ENCODE measurements around the gene ZNF26.
A peak's percentile ranks its signal among the peaks of the same experiment; 100 is the strongest.
"Not testable (repeated sequence)": the region's sequence is repeated elsewhere in the genome, so short reads cannot be mapped to it uniquely, and the experiment has no call there.

ZNF26 gene

GRCh38 chr12:132986001-132986884 lies at the start of gene ZNF26:
ZNF26 (plus strand) TSS chr12:132986367; CDS start chr12:132986841, 474 bp downstream.
- Histone ChIP-seq H3K27me3 (ENCODE audit: control insufficient read depth, insufficient read depth, low read length) (no peaks in the 10 kb centered on the region), H3K27ac (peak within 1 kb of the TSS; percentile 89), H2AFZ (peak within 1 kb of the TSS; percentile 100), H3K36me3 (ENCODE audit: control insufficient read depth, insufficient read depth, low read length) (no peaks in the 10 kb centered on the region), H3K4me2 (ENCODE audit: low read length) (peak within 1 kb of the TSS; percentile 79), H3K9ac (peak within 1 kb of the TSS; percentile 64), H3K4me3 (ENCODE audit: low read depth, low read length) (peak within 1 kb of the TSS; percentile 75), H3K4me1 (peaks cover 8% of the 10 kb centered on the region), H3K79me2 (peaks cover 10% of the 10 kb centered on the region), H3K9me3 (ENCODE audit: control insufficient read depth, low read length) (no peaks in the 10 kb centered on the region)
- TF ChIP-seq CTCF (IDR thresholded peaks at IDR 0.05), result no peak

- not testable (repeated sequence) for H3K27me3 ChIP-seq (ENCODE audit: control insufficient read depth, insufficient read depth, low read length); H3K4me3 ChIP-seq (ENCODE audit: low read depth, low read length); H2AFZ ChIP-seq; H3K4me2 ChIP-seq (ENCODE audit: low read length); H3K79me2 ChIP-seq; H3K9ac ChIP-seq; H3K27ac ChIP-seq; H3K4me1 ChIP-seq; H3K9me3 ChIP-seq (ENCODE audit: control insufficient read depth, low read length)
- peaks cover 13% of the 10 kb centered on the region for H3K36me3 ChIP-seq (ENCODE audit: control insufficient read depth, insufficient read depth, low read length)
Observed at GRCh38 chr12:132936921-132937320, 49.2 kb upstream of the ZNF26 start.

- no peaks in the 10 kb centered on the region for H3K79me2 ChIP-seq
- no peaks in the 10 kb centered on the region for H3K27me3 ChIP-seq (ENCODE audit: control insufficient read depth, insufficient read depth, low read length)
- no peak overlapping the region for H3K4me3 ChIP-seq (ENCODE audit: low read depth, low read length)
- H3K9ac ChIP-seq, result no peak overlapping the region
- TF ChIP-seq CTCF (IDR thresholded peaks at IDR 0.05), result no peak
- H3K4me1 ChIP-seq, result no peaks in the 10 kb centered on the region
- no peak overlapping the region for H3K27ac ChIP-seq
- H3K36me3 ChIP-seq (ENCODE audit: control insufficient read depth, insufficient read depth, low read length), result peaks cover 10% of the 10 kb centered on the region
- no peak overlapping the region for H2AFZ ChIP-seq
- H3K4me2 ChIP-seq (ENCODE audit: low read length), result no peak overlapping the region
- no peaks in the 10 kb centered on the region for H3K9me3 ChIP-seq (ENCODE audit: control insufficient read depth, low read length)
Observed at GRCh38 chr12:132937476-132937875, 48.7 kb upstream of the ZNF26 start.

- H3K27ac ChIP-seq; H3K4me3 ChIP-seq (ENCODE audit: low read depth, low read length); H3K4me1 ChIP-seq; H2AFZ ChIP-seq; H3K27me3 ChIP-seq (ENCODE audit: control insufficient read depth, insufficient read depth, low read length); H3K36me3 ChIP-seq (ENCODE audit: control insufficient read depth, insufficient read depth, low read length); H3K9ac ChIP-seq; H3K9me3 ChIP-seq (ENCODE audit: control insufficient read depth, low read length); H3K4me2 ChIP-seq (ENCODE audit: low read length); H3K79me2 ChIP-seq: not testable (repeated sequence)
Observed at GRCh38 chr12:132938807-132939206, 47.4 kb upstream of the ZNF26 start.

GRCh38 chr12:132940071-132940719 lies 46.0 kb upstream of the ZNF26 start:
- no peaks in the 10 kb centered on the region for H3K4me1 ChIP-seq
- no peak for TF ChIP-seq CTCF (IDR thresholded peaks at IDR 0.05)
- no peak overlapping the region for H3K27ac ChIP-seq
- no peak overlapping the region for H3K4me3 ChIP-seq (ENCODE audit: low read depth, low read length)
- H3K36me3 ChIP-seq (ENCODE audit: control insufficient read depth, insufficient read depth, low read length), result no peaks in the 10 kb centered on the region
- no peak overlapping the region for H3K9ac ChIP-seq
- H3K4me2 ChIP-seq (ENCODE audit: low read length), result no peak overlapping the region
- no peaks in the 10 kb centered on the region for H3K27me3 ChIP-seq (ENCODE audit: control insufficient read depth, insufficient read depth, low read length)
- H3K79me2 ChIP-seq, result no peaks in the 10 kb centered on the region
- H3K9me3 ChIP-seq (ENCODE audit: control insufficient read depth, low read length), result no peaks in the 10 kb centered on the region
- no peak overlapping the region for H2AFZ ChIP-seq
